Inflammatory macrophage treated with lipopolysaccharide for 1 hour (primary cell): ENCODE measurements around the gene TTLL7.
"Not testable (repeated sequence)": the region's sequence is repeated elsewhere in the genome, so short reads cannot be mapped to it uniquely, and the experiment has no call there.

Source experiments
- DNase-seq, 2 donors: peaks; one replicate each; pipeline ENCODE4 v3.0.0-alpha.2; 2020 to 2022

TTLL7 gene

DNA sequence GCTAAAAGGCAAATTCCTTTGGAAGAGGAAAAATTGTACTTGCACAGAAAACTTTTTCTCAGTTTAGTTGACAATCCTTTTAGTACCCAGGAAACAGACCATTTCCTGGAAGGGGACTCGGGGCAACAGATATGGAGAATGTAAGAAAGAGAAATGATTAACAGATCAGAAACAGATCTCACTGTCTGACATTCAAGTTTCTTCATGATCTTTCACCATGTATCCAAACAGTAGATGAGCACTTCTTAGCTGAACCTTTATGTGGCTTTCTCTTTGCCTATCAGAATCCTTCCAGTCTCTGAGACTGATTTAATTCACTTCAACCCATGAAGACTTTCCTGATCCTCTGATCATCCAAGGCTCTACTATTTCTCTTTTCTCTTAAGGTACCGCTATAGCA lies 2.7 kb downstream of the TTLL7 start:
- DNase-seq, result no peak

DNA sequence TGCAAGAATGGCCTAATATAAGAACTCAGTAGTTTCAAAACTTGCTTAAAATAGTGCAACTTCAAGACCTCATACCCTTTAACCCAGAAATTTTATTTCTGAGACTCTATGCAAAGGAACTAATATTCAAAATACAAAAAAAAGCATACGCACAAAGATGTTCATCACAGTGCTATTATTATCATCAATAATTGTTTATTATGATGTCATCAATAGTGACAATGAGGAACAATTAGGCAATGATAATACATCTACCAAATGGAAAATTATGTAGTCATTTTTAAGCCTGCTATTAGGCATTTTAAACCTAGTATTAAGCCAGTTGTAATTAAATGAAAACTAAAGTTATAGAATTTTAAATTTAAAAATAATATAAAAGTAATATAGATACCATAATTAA lies 3.3 kb downstream of the TTLL7 start:
- no peak for DNase-seq

DNA sequence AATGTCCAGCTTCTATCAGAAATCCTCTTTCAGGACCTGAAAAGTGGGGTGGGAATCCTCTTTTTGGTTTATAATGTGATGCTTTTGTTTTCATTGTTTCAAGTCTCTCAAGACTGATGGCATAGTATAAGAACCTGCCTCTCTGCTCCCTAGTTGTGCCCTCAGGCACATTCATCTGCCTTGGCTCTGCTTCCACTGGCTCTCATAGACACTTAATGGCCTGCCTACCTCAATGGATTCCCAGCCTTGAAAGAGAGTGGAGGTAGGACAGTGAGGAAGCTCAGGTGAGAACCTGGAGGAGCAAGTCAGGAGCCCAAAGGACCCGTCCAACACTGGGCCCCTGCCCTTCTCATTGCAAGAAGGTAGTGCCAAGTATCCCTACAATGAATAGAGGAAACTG lies 4.8 kb downstream of the TTLL7 start:
- no peak for DNase-seq

DNA sequence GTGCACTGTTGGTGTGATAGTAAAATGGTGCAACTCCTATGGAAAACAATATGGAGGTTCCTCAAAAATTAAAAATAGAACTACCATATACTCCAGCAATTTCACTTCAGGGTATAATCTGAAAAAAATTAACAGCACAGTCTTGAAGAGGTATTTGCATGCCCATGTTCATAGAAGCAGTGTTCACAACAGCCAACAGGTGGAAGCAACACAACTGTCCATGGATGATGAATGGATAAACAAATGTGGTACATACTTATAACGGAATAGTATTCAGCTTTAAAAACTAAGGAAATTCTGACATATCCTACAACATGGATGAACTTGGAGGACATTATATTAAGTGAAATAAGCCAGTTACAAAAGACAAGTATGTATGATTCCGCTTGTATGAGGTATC lies 8.2 kb downstream of the TTLL7 start:
- no peak for DNase-seq

GRCh38 chr1:83985048-83985447 lies 13.9 kb downstream of the TTLL7 start:
- no peak for DNase-seq

DNA sequence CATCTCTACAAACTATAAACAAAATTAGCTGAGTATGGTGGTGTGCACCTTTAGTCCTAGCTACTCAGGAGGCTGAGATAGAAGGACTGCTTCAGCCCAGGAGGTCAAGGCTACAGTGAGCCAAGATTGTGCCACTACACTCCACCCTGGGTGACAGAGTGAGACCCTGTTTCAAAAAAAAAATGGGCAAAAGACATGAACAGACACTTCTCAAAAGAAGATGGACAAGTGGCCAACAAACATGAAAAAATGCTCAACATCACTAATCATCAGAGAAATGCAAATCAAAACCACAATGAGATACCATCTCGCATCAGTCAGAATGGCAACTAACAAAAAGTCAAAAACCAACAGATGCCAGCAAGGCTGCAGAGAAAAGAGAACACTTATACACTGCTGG lies 15.0 kb downstream of the TTLL7 start:
- not testable (repeated sequence) for DNase-seq

DNA sequence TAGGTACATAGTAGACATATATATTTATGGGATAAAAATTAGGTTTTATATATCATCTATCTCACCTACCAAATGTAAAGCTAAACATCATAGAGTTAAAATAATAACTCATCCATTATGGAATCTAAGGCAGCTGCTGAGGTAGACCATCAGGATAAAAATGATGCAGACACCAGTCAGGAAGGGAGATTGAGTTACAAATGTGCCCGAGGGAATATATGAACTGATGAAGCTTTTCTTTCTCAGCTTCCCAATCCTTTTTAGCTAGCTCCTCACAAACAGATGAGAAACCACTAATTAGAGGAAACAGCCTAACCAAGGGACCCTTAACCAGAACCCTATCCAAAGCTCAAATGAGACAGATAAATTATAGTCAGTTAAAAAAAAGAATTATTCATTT lies 20.9 kb downstream of the TTLL7 start:
- DNase-seq, result no peak

- no peak for DNase-seq
Measured at GRCh38 chr1:83976920-83977319, 22.0 kb downstream of the TTLL7 start.

DNA sequence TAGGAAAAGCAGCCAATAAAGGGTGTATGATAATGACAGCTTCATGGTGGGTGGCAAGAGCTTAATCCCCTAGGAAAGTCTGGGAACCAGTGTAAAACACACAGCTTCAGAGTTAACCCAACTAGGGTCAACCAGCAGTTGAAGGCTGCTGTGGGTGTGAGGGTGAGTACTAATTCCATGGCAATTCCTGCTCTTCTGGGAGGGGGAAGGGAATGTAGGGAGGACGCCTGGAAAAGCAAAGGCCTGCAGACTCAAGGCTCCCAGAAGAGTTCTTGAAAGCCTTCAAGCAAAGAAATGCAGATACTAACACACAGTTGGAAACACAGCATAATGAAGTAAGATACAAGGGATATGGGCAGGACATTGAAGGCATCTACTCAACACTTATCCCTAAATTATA lies 28.1 kb downstream of the TTLL7 start:
- no peak for DNase-seq

GRCh38 chr1:83970114-83970513 lies 28.8 kb downstream of the TTLL7 start:
- DNase-seq, result no peak

GRCh38 chr1:83967336-83967735 lies 31.6 kb downstream of the TTLL7 start:
- DNase-seq, result no peak

DNA sequence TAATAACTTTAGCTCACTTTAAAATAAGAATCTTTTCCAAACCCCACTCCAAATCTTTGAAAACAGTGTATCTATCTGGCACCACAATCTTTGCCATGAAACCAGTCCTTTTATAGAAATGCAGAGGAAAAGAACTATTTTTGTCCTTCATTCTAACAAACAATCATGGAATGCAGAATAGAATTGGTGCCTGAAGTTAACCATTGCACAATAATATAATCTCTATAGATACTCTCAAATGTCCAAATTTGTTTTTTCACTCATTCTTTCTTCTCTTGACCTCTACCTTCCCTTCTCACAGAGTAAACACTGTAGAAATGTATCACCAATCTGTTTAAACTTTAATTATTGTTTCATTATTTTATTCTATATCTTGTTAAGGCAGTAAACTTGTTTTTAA lies 34.8 kb downstream of the TTLL7 start:
- no peak for DNase-seq

DNA sequence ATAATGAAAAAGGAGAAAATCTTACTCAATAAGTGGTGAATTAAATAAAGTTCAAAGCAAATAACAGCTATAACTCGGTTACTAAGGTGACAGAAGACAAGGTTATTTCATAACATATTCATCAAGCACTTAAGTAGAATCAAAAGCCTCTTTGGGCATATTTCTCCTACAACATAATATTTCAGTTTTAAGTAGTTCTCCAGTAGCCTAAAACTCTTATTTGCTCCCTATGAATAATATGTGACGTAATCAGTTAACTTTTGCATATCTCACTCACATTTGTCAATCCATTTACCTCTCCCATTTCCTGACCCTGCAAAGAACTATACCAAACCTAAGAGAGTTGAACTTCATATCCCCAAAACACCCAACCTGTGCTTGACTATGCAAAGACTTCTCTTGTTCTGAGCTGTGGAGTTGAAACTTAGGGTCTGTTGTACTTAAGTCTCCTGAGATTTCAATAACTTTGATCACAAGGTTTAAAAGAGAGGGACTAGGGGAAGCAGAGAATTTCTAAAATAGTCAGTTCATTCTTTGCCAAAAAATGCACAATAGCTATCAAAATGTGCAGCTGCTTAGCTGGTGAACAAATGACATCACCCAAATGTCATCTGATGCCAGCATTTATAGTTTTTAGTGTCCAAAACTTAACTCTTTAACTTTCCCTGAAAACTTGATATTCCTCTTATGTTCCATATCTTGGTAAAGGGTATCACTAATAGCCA lies 37.2 kb downstream of the TTLL7 start:
- DNase-seq, result no peak

GRCh38 chr1:83960669-83961277 lies 38.2 kb downstream of the TTLL7 start:
- no peak for DNase-seq

- DNase-seq, result no peak
Measured at GRCh38 chr1:83959824-83960498, 39.0 kb downstream of the TTLL7 start.

GRCh38 chr1:83958704-83959103 lies 40.2 kb downstream of the TTLL7 start:
- no peak for DNase-seq

- no peak for DNase-seq
Measured at GRCh38 chr1:83954166-83954823, 44.6 kb downstream of the TTLL7 start.

GRCh38 chr1:83950106-83950661 lies 48.7 kb downstream of the TTLL7 start:
- no peak for DNase-seq

- no peak for DNase-seq
Measured at GRCh38 chr1:83942914-83943313, 56.0 kb downstream of the TTLL7 start.

GRCh38 chr1:83934550-83934949 lies 64.4 kb downstream of the TTLL7 start:
- DNase-seq, result no peak

- no peak for DNase-seq
Measured at GRCh38 chr1:83932693-83933092, 66.2 kb downstream of the TTLL7 start.

DNA sequence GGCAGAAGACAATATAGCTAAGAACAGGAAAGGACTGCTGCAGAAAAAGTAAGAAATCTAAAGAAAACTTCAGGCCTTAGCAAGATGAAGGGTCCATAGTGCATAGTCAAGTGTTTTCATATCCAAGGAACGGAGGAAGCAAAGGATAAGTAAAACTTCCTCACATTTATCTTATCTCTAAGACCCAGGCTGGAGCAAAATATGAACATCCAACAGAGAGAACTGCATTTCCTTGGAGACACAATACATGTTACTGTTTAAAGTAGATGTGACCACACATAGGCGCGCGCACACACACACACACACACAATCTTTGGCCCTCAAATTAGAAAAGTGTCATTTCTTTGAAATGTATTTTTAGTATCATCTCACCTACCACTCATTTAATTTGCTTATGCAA lies 66.7 kb downstream of the TTLL7 start:
- DNase-seq, result no peak

GRCh38 chr1:83931658-83932253 lies 67.2 kb downstream of the TTLL7 start:
- peak; percentile 16 to 66 for DNase-seq
